Right atrium auricular region (tissue), 2 donors: ENCODE measurements around the gene SLC11A2. TPM values are rescaled to one million over a fixed set of nuclear protein-coding genes. Genes with fewer than 3 reads are reported as not detected.

ENCODE experiments used
- DNase-seq: peaks from one replicate; pipeline ENCODE4 v3.0.0-alpha.2; 2019; ENCODE audit warnings: low spot score
- H3K27ac ChIP-seq, 2 donors: fragments of 200-600 bp; sonication (generic); 1 replicate in 1 of 2; 2 replicates in 1 of 2; pipeline ENCODE4 v1.5.1; 2016 to 2019
- H3K27me3 ChIP-seq, 2 donors: fragments of 200-600 bp; sonication (generic); one replicate each; pipeline versions ENCODE4 v1.5.1 to v1.6.0; 2017 to 2019
- H3K36me3 ChIP-seq: fragments of 200-600 bp; sonication (generic); one replicate; pipeline ENCODE4 v1.5.1; 2016
- H3K4me1 ChIP-seq, 2 donors: fragments of 200-600 bp; sonication (generic); one replicate each; pipeline versions ENCODE4 v1.5.1 to v1.6.0; 2017 to 2019
- H3K4me3 ChIP-seq, 2 donors: fragments of 200-600 bp; sonication (generic); 1 replicate in 1 of 2; 2 replicates in 1 of 2; pipeline ENCODE4 v1.5.1; 2017 to 2019; ENCODE audit warnings: mild to moderate bottlenecking in 1 of 2, moderate library complexity in 1 of 2
- H3K9me3 ChIP-seq, 2 donors: fragments of 200-600 bp; sonication (generic); one replicate each; pipeline ENCODE4 v1.5.1; 2019
- CTCF ChIP-seq, 2 donors: fragments of 200-600 bp; sonication (generic); IDR thresholded peaks; one replicate each; pipeline ENCODE4 v1.5.1; 2019; ENCODE audit warnings: antibody characterized with exemption in 2 of 2
- total RNA-seq, 2 donors: library from RNA; depleted of rRNA; stranded (reverse); fragments of >200 nt; gene quantifications; one replicate each; pipeline ENCODE4 v1.1.0, GENCODE V29; 2016

The SLC11A2 gene
- total RNA-seq, 2 donors from 2014 or later, result 25.5 to 40.9 TPM

DNA sequence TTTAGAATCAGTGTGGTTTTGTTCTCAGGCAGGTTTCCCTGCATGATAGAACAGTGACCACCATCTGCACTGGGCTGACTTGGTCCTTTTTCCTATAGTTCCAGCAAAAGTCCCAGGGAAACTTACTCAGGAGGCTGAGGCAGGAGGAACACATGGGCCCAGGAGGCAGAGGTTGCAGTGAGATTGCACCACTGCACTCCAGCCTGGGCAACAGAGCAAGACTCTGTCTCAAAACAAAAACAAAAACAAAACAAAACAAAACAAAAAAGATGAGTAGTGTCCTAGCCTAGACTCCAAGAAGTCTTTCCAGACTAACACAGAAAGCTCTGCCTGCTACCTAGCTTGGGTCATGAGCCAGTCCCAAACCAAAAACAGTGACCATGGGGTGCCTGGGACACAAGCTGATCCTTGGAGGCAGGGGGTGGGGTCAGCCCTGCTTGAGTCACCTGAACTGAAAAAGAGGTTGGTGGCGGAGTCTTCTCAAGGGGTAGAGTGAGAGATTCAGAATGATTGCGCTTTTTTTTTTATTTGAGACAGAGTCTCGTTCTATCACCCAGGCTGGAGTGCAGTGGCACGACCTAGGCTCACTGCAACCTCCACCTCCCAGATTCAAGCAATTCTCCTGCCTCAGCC lies 7.4 kb upstream of the SLC11A2 start:
- TF ChIP-seq CTCF (IDR thresholded peaks at IDR 0.05), result no peak
- no peak for DNase-seq
- Histone ChIP-seq H3K36me3 (no peaks in the 10 kb centered on the region), H3K4me3 (no peak overlapping the region), H3K27ac (no peak overlapping the region), H3K27me3 (no peaks in the 10 kb centered on the region), H3K4me1 (no peaks in the 10 kb centered on the region), H3K9me3 (no peaks in the 10 kb centered on the region)

- H3K36me3 ChIP-seq, result no peaks in the 10 kb centered on the region
- H3K27me3 ChIP-seq, result no peaks in the 10 kb centered on the region
- no peak overlapping the region for H3K27ac ChIP-seq
- no peak overlapping the region for H3K4me3 ChIP-seq
- TF ChIP-seq CTCF (IDR thresholded peaks at IDR 0.05), result no peak
- DNase-seq, result no peak
- no peaks in the 10 kb centered on the region for H3K4me1 ChIP-seq
- H3K9me3 ChIP-seq, result no peaks in the 10 kb centered on the region
Measured at GRCh38 chr12:51033048-51033447, 6.9 kb upstream of the SLC11A2 start.

DNA sequence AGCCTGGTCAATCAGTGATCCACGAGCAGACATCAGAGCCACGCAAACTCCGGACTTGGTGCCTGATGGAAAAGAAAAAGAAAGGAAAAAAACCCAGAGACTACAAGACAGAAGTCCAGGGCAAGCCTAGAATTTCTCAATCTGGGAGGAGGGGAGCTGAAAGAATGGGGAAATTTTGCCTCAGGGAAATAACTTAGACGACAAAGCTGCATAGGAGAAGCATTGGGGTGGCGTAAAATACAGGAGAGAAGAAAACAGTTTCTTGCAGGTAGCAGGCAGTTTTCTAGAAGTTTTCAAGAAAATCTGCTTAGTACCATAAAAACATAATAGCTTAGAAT lies 2.6 kb upstream of the SLC11A2 start:
- Histone ChIP-seq H3K36me3 (no peaks in the 10 kb centered on the region), H3K4me1 (peaks cover 0 to 15% of the 10 kb centered on the region in 2 donors), H3K27me3 (no peaks in the 10 kb centered on the region), H3K9me3 (no peaks in the 10 kb centered on the region), H3K27ac (no peak overlapping the region), H3K4me3 (no peak overlapping the region)
- DNase-seq, result no peak
- no peak for TF ChIP-seq CTCF (IDR thresholded peaks at IDR 0.05)

DNA sequence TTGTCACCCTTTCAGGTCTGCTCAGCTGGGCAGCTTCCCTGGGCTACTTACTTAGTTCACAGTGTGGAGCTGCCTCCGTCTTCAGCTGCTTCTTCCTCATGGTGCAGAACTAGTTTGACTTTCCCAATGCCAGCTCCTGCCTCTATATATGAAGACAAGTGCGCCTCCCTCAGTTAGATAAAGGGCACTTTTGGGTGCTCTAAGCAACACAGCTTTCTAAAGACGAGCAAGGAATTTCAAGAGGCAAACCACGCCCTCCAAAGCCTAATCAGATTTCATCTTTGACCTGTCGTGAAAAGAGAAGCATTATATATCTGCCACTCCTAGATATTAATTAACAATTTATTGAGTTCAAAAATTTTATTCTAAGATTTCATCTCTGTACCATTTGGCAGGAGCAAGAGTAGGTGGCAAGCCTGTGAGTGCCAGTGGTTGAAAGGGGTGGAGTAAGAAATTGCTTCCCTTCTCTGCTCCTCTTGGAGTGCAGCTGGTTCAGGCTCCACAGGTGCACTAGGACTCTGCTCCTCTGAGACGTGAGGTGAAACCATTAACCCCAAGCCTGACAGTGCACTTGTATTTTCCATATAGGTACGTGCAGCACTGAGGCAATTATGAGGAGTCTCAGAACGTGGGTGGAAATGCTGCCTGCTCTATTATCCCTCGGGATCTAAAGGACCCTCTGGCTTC lies 2.1 kb upstream of the SLC11A2 start:
- Histone ChIP-seq H3K4me3 (no peak overlapping the region), H3K4me1 (peaks cover 0 to 20% of the 10 kb centered on the region in 2 donors), H3K9me3 (no peaks in the 10 kb centered on the region), H3K27me3 (no peaks in the 10 kb centered on the region), H3K27ac (no peak overlapping the region), H3K36me3 (no peaks in the 10 kb centered on the region)
- TF ChIP-seq CTCF (IDR thresholded peaks at IDR 0.05), result peak in 1 of 2 donors; percentile 26
- DNase-seq, result no peak

GRCh38 chr12:51027342-51027835 lies 1.2 kb upstream of the SLC11A2 start:
- TF ChIP-seq CTCF (IDR thresholded peaks at IDR 0.05), result no peak
- no peak overlapping the region for H3K27ac ChIP-seq

More at GRCh38 chr12:51027342-51027835, 1.2 kb upstream of the SLC11A2 start:
- Histone ChIP-seq H3K4me1 (peaks cover 0 to 28% of the 10 kb centered on the region in 2 donors), H3K4me3 (no peak overlapping the region), H3K27me3 (no peaks in the 10 kb centered on the region), H3K9me3 (no peaks in the 10 kb centered on the region), H3K36me3 (no peaks in the 10 kb centered on the region)
- no peak for DNase-seq
